DOHH2 (cell line): Measurements from ENCODE around the gene PCYT2.

Experiments
- H3F3A ChIP-seq: fragments of 200-600 bp; sonication (generic), shearing (Covaris generic); 2 replicates; pipeline ENCODE4 v1.6.0; 2016; ENCODE audit warnings: antibody characterized with exemption, mild to moderate bottlenecking; ENCODE audit not compliant: control insufficient read depth, insufficient read depth
- H3K27ac ChIP-seq: fragments of 200-600 bp; sonication (generic); 2 replicates; pipeline ENCODE4 v1.5.1; 2014; ENCODE audit warnings: low read depth, mild to moderate bottlenecking, low read length, moderate library complexity
- H3K27me3 ChIP-seq: fragments of 200-600 bp; sonication (generic); 2 replicates; pipeline ENCODE4 v1.6.1; 2014; ENCODE audit warnings: mild to moderate bottlenecking, low read length, mixed read lengths; ENCODE audit not compliant: control insufficient read depth
- H3K36me3 ChIP-seq: fragments of 200-600 bp; sonication (generic); 2 replicates; pipeline ENCODE4 v1.6.1; 2014; ENCODE audit warnings: mild to moderate bottlenecking, low read length, moderate library complexity, mixed read lengths; ENCODE audit not compliant: control insufficient read depth
- H3K4me1 ChIP-seq: fragments of 200-600 bp; sonication (generic); 2 replicates; pipeline ENCODE4 v1.6.1; 2014; ENCODE audit warnings: mild to moderate bottlenecking, low read length, mixed read lengths; ENCODE audit not compliant: control insufficient read depth
- H3K4me2 ChIP-seq: fragments of 200-600 bp; sonication (generic); 2 replicates; pipeline ENCODE4 v1.6.0; 2014; ENCODE audit warnings: mild to moderate bottlenecking, low read length, moderate library complexity
- H3K4me3 ChIP-seq: fragments of 200-600 bp; sonication (generic); 2 replicates; pipeline ENCODE4 v1.5.1; 2014; ENCODE audit warnings: mild to moderate bottlenecking, low read length, mixed read lengths
- H3K79me2 ChIP-seq: fragments of 200-600 bp; sonication (generic); 2 replicates; pipeline ENCODE4 v1.6.1; 2014; ENCODE audit warnings: mild to moderate bottlenecking, low read length, mixed read lengths; ENCODE audit not compliant: control insufficient read depth
- H3K9me2 ChIP-seq: fragments of 200-600 bp; sonication (generic); replicated peaks from 2 replicates; pipeline ENCODE4 v1.6.1; 2014; ENCODE audit warnings: mild to moderate bottlenecking, low read length, mixed read lengths; ENCODE audit not compliant: control insufficient read depth
- H3K9me3 ChIP-seq: fragments of 200-600 bp; sonication (generic); 2 replicates; pipeline ENCODE4 v1.6.1; 2014; ENCODE audit warnings: antibody characterized with exemption, low read length, mixed read lengths; ENCODE audit not compliant: control insufficient read depth, insufficient read depth
- H4K20me1 ChIP-seq: fragments of 200-600 bp; sonication (generic); 2 replicates; pipeline ENCODE4 v1.6.0; 2014; ENCODE audit warnings: low read depth, mild to moderate bottlenecking, antibody characterized with exemption, low read length, moderate library complexity; ENCODE audit not compliant: control insufficient read depth, insufficient read depth
- EZH2phosphoT487 ChIP-seq: fragments of 200-600 bp; sonication (generic); IDR thresholded peaks from 2 replicates; pipeline ENCODE4 v1.6.1; 2017; ENCODE audit warnings: borderline replicate concordance, mild to moderate bottlenecking, antibody characterized with exemption, low read length, moderate library complexity, mixed read lengths
- TF ChIP-seq, protein P1 (sequence below): fragments of 200-600 bp; sonication (generic); IDR thresholded peaks from one replicate; pipeline ENCODE4 v1.5.1; 2014; ENCODE audit warnings: antibody characterized with exemption, mild to moderate bottlenecking, low read depth, low read length; ENCODE audit not compliant: poor library complexity, severe bottlenecking

PCYT2 gene

DNA sequence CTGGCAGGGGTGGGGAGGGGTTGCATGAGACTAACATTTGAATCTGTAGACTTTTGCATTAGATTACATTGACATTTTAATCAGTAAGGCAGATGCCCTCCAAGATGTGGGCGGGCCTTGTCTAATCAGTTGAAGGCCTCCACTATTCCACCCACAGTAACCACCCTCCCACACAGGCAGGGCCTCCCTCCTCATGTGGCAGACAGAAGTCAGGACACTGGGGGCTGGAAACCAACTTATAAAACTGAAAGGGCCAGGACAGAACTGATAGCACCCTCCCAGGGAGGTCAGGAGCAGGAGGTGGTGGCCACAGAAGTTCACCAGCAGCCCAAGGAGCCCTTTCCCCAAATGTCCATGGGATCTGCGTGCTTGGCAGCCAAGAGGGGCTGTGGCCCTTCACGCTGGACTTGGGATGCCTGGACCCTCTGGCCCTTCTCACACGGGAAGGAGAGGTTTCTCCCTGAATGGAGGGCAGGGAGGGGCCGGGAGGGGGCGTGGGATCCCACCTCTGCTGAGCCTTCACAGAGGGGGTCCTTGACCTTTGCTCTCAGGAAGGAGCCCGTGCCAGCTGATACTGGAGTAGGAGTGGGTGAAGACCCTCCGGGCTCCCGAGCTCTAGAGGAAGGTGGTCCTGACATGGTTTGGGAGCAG lies 21.3 kb upstream of the PCYT2 start:
- no peaks in the 10 kb centered on the region for H4K20me1 ChIP-seq
- peaks cover 27% of the 10 kb centered on the region for H3K36me3 ChIP-seq
- H3F3A ChIP-seq = 0 out of 2 replicates have a peak, but pooled peaks cover 2% of the 10 kb centered on the region
- H3K9me2 ChIP-seq = no peaks in the 10 kb centered on the region
- peaks cover 4% of the 10 kb centered on the region; the same call in 1 of the 2 replicates for H3K27me3 ChIP-seq
- no peak overlapping the region for H3K4me3 ChIP-seq
- peaks cover 24% of the 10 kb centered on the region for H3K4me1 ChIP-seq
- no peak overlapping the region for H3K4me2 ChIP-seq
- no peak for TF ChIP-seq EZH2phosphoT487
- TF ChIP-seq, protein P1, sequence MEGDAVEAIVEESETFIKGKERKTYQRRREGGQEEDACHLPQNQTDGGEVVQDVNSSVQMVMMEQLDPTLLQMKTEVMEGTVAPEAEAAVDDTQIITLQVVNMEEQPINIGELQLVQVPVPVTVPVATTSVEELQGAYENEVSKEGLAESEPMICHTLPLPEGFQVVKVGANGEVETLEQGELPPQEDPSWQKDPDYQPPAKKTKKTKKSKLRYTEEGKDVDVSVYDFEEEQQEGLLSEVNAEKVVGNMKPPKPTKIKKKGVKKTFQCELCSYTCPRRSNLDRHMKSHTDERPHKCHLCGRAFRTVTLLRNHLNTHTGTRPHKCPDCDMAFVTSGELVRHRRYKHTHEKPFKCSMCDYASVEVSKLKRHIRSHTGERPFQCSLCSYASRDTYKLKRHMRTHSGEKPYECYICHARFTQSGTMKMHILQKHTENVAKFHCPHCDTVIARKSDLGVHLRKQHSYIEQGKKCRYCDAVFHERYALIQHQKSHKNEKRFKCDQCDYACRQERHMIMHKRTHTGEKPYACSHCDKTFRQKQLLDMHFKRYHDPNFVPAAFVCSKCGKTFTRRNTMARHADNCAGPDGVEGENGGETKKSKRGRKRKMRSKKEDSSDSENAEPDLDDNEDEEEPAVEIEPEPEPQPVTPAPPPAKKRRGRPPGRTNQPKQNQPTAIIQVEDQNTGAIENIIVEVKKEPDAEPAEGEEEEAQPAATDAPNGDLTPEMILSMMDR = no peak
- no peaks in the 10 kb centered on the region for H3K9me3 ChIP-seq
- H3K79me2 ChIP-seq = peaks cover 15% of the 10 kb centered on the region
- H3K27ac ChIP-seq = no peak overlapping the region

DNA sequence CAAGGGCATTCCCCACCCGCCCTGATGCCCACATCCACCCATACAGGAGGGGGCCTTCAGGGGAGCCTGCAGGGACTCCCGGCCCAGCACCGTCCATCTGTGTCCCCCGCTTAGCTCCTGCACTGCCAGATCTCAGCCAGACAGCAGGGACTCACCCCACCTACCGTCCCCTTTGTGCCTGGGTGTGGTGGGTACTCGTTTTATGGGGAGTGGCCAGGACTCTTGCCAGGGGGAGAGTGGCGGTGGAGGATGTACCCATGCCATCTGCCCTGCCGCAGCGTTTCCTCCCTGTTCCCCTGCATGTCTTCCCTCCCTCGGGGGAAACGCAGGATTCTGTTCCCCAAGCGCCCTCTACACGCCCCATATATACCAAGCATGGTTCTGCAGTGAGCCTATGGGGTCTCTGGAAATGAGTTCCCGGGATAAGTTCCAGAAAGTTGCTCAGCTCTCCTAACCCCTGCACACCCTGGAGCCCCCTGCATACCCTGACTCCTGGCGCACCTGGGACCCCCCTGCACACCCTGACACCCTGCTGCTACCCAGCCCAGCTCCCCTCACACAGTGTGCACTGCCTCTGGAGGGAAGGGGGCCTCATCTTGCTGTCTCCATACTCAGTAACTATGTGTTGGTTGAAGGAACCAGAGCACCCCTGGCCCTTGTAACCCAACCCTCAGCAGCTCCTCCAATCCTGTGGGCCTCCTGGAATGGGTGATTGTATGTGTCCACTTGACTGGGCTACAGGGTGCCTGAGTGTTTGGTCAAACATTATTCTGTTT lies 20.5 kb upstream of the PCYT2 start:
- TF ChIP-seq, protein P1 = no peak
- no peak for TF ChIP-seq EZH2phosphoT487
- Histone ChIP-seq H3K4me1 (peaks cover 21% of the 10 kb centered on the region), H3K36me3 (peaks cover 26% of the 10 kb centered on the region), H3K9me2 (no peaks in the 10 kb centered on the region), H3K27ac (no peak overlapping the region), H3K79me2 (peaks cover 16% of the 10 kb centered on the region), H3K4me3 (no peak overlapping the region), H3K27me3 (peaks cover 4% of the 10 kb centered on the region; the same call in 1 of the 2 replicates), H3K4me2 (no peak overlapping the region), H4K20me1 (no peaks in the 10 kb centered on the region), H3K9me3 (no peaks in the 10 kb centered on the region), H3F3A (0 out of 2 replicates have a peak, but pooled peaks cover 2% of the 10 kb centered on the region)

DNA sequence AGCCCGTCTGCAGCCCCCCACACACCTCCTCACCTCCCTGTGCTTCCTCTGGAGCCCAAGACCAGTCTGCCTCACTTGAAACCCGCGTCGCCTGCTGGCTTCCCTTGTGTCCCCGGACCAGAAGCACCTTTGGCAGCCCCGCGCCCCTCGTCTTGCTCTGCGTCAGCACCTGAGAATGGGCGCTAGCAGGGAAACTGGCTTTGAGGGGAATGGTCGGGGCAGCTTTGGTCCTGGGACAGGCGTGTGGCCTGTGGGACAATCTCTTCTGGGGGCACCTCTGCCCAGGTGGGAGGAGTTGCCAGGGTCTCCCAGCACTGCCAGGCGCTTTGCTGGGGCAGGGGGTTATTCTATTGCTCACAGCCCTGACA lies 20.0 kb upstream of the PCYT2 start:
- H3K4me3 ChIP-seq = no peak overlapping the region
- no peak overlapping the region for H3K4me2 ChIP-seq
- no peaks in the 10 kb centered on the region for H3K9me3 ChIP-seq
- H3K27ac ChIP-seq = no peak overlapping the region
- H3K27me3 ChIP-seq = peaks cover 4% of the 10 kb centered on the region; the same call in 1 of the 2 replicates
- TF ChIP-seq, protein P1 = no peak
- TF ChIP-seq EZH2phosphoT487 = no peak
- H3K9me2 ChIP-seq = no peaks in the 10 kb centered on the region
- 0 out of 2 replicates have a peak, but pooled peaks cover 2% of the 10 kb centered on the region for H3F3A ChIP-seq
- H3K4me1 ChIP-seq = peaks cover 20% of the 10 kb centered on the region
- 0 out of 2 replicates have a peak, but pooled peaks cover 2% of the 10 kb centered on the region for H4K20me1 ChIP-seq
- peaks cover 16% of the 10 kb centered on the region for H3K79me2 ChIP-seq
- peaks cover 23% of the 10 kb centered on the region for H3K36me3 ChIP-seq
